Measurements from ENCODE around the gene AFTPH. TPM values are rescaled to one million over a fixed set of nuclear protein-coding genes. Genes with fewer than 3 reads are reported as not detected.

Gene AFTPH
- total RNA-seq, 1 experiment from 2014 or later, result 24.3 TPM

GRCh38 chr2:64612575-64613195 is 88.6 kb downstream of the AFTPH start:
- H3K4me3 ChIP-seq, result no peak overlapping the region
- H3K4me1 ChIP-seq, result peaks cover 10% of the 10 kb centered on the region
- DNase-seq, result no peak
- H3K9me3 ChIP-seq (replicated peaks), result no peaks in the 10 kb centered on the region
- H3K27me3 ChIP-seq, result no peaks in the 10 kb centered on the region
- H3K36me3 ChIP-seq, result no peaks in the 10 kb centered on the region
- no peak overlapping the region for H3K27ac ChIP-seq

GRCh38 chr2:64613276-64613675 is 89.1 kb downstream of the AFTPH start:
- no peak overlapping the region for H3K4me3 ChIP-seq
- no peaks in the 10 kb centered on the region for H3K27me3 ChIP-seq
- no peak overlapping the region for H3K27ac ChIP-seq
- H3K9me3 ChIP-seq (replicated peaks), result no peaks in the 10 kb centered on the region
- peaks cover 16% of the 10 kb centered on the region for H3K4me1 ChIP-seq
- no peaks in the 10 kb centered on the region for H3K36me3 ChIP-seq
- no peak for DNase-seq

- Histone ChIP-seq H3K27ac (no peak overlapping the region), H3K4me1 (peaks cover 16% of the 10 kb centered on the region), H3K9me3 (replicated peaks) (no peaks in the 10 kb centered on the region), H3K4me3 (no peak overlapping the region), H3K27me3 (no peaks in the 10 kb centered on the region), H3K36me3 (no peaks in the 10 kb centered on the region)
- no peak for DNase-seq
Measured at GRCh38 chr2:64615192-64615763, 91.2 kb downstream of the AFTPH start.

- DNase-seq, result no peak
- Histone ChIP-seq H3K4me1 (peaks cover 16% of the 10 kb centered on the region), H3K4me3 (no peak overlapping the region), H3K27ac (no peak overlapping the region), H3K36me3 (no peaks in the 10 kb centered on the region), H3K9me3 (replicated peaks) (no peaks in the 10 kb centered on the region), H3K27me3 (no peaks in the 10 kb centered on the region)
Measured at GRCh38 chr2:64615844-64616536, 91.9 kb downstream of the AFTPH start.

GRCh38 chr2:64617631-64618151 is 93.6 kb downstream of the AFTPH start:
- Histone ChIP-seq H3K4me3 (no peak overlapping the region), H3K27me3 (no peaks in the 10 kb centered on the region), H3K4me1 (peaks cover 23% of the 10 kb centered on the region), H3K27ac (no peak overlapping the region), H3K36me3 (no peaks in the 10 kb centered on the region), H3K9me3 (replicated peaks) (no peaks in the 10 kb centered on the region)
- peak; percentile 49 to 71 for DNase-seq

- H3K27me3 ChIP-seq, result no peaks in the 10 kb centered on the region
- no peaks in the 10 kb centered on the region for H3K36me3 ChIP-seq
- no peak overlapping the region for H3K27ac ChIP-seq
- peaks cover 27% of the 10 kb centered on the region for H3K4me1 ChIP-seq
- DNase-seq, result no peak
- H3K9me3 ChIP-seq (replicated peaks), result no peaks in the 10 kb centered on the region
- H3K4me3 ChIP-seq, result no peak overlapping the region
Measured at GRCh38 chr2:64620661-64621060, 96.5 kb downstream of the AFTPH start.

GRCh38 chr2:64622443-64623241 is 98.5 kb downstream of the AFTPH start:
- peaks cover 26% of the 10 kb centered on the region for H3K4me1 ChIP-seq
- peak overlapping the region; percentile 80 for H3K27ac ChIP-seq
- H3K4me3 ChIP-seq, result peak overlapping the region; percentile 33
- H3K27me3 ChIP-seq, result no peaks in the 10 kb centered on the region
- DNase-seq, result peak; percentile 87 to 90
- H3K36me3 ChIP-seq, result no peaks in the 10 kb centered on the region
- no peaks in the 10 kb centered on the region for H3K9me3 ChIP-seq (replicated peaks)

- Histone ChIP-seq H3K4me3 (peak overlapping the region; percentile 33), H3K9me3 (replicated peaks) (no peaks in the 10 kb centered on the region), H3K36me3 (no peaks in the 10 kb centered on the region), H3K27ac (peak overlapping the region; percentile 80), H3K27me3 (no peaks in the 10 kb centered on the region), H3K4me1 (peaks cover 22% of the 10 kb centered on the region)
- DNase-seq, result no peak
Measured at GRCh38 chr2:64623242-64623850, 99.2 kb downstream of the AFTPH start.

- H3K27me3 ChIP-seq, result no peaks in the 10 kb centered on the region
- H3K36me3 ChIP-seq, result no peaks in the 10 kb centered on the region
- peaks cover 22% of the 10 kb centered on the region for H3K4me1 ChIP-seq
- no peak for DNase-seq
- no peak overlapping the region for H3K4me3 ChIP-seq
- no peaks in the 10 kb centered on the region for H3K9me3 ChIP-seq (replicated peaks)
- H3K27ac ChIP-seq, result no peak overlapping the region
Measured at GRCh38 chr2:64624108-64624610, 100.0 kb downstream of the AFTPH start.

GRCh38 chr2:64624862-64625261 is 100.7 kb downstream of the AFTPH start:
- Histone ChIP-seq H3K9me3 (replicated peaks) (no peaks in the 10 kb centered on the region), H3K4me1 (peaks cover 22% of the 10 kb centered on the region), H3K4me3 (no peak overlapping the region), H3K27ac (no peak overlapping the region), H3K27me3 (no peaks in the 10 kb centered on the region), H3K36me3 (0 out of 2 replicates have a peak, but pooled peaks cover 2% of the 10 kb centered on the region)
- no peak for DNase-seq

GRCh38 chr2:64625299-64626145 is 101.4 kb downstream of the AFTPH start:
- DNase-seq, result peak in 1 of 2 experiments; percentile 49
- Histone ChIP-seq H3K27me3 (no peaks in the 10 kb centered on the region), H3K36me3 (0 out of 2 replicates have a peak, but pooled peaks cover 2% of the 10 kb centered on the region), H3K4me1 (peaks cover 22% of the 10 kb centered on the region), H3K9me3 (replicated peaks) (no peaks in the 10 kb centered on the region), H3K27ac (no peak overlapping the region), H3K4me3 (no peak overlapping the region)

GRCh38 chr2:64626146-64626809 is 102.2 kb downstream of the AFTPH start:
- no peaks in the 10 kb centered on the region for H3K27me3 ChIP-seq
- no peaks in the 10 kb centered on the region for H3K9me3 ChIP-seq (replicated peaks)
- H3K4me3 ChIP-seq, result peak overlapping the region; percentile 46; the same call in 1 of the 2 replicates
- peaks cover 22% of the 10 kb centered on the region for H3K4me1 ChIP-seq
- no peak for DNase-seq
- H3K36me3 ChIP-seq, result peaks cover 2% of the 10 kb centered on the region; the same call in 1 of the 2 replicates
- peak overlapping the region; percentile 92 for H3K27ac ChIP-seq
